Stimulated activated CD4-positive, alpha-beta T cell treated with anti-CD3 and anti-CD28 coated beads, Interleukin-12 subunit alpha, Interleukin-12 subunit beta, amount 100 ng/mL, for 24 hours (primary cell): Measurements from ENCODE around the gene DCDC2C.
"Not testable (repeated sequence)": the region's sequence is repeated elsewhere in the genome, so short reads cannot be mapped to it uniquely, and the experiment has no call there.

ENCODE experiments used
- DNase-seq, 2 experiments: peaks; one replicate each; pipeline ENCODE4 v3.0.0-alpha.2; 2020; ENCODE audit warnings: low read depth in 2 of 2

The DCDC2C gene, protein sequence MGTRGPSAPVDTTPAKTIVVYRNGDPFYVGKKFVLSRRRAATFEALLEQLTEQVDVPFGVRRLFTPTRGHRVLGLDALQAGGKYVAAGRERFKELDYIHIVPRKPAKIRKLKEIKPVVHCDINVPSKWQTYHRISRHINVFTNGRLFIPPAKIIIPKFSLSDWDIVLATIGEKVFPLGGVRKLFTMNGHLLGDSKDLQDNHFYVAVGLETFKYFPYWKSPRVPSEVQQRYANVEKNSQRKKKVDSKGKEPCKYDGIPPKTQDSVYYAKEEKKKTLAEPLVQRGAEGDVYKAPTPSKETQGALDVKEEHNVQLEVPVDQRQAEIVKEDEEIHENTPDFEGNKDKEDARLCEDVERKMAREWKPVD

DNA sequence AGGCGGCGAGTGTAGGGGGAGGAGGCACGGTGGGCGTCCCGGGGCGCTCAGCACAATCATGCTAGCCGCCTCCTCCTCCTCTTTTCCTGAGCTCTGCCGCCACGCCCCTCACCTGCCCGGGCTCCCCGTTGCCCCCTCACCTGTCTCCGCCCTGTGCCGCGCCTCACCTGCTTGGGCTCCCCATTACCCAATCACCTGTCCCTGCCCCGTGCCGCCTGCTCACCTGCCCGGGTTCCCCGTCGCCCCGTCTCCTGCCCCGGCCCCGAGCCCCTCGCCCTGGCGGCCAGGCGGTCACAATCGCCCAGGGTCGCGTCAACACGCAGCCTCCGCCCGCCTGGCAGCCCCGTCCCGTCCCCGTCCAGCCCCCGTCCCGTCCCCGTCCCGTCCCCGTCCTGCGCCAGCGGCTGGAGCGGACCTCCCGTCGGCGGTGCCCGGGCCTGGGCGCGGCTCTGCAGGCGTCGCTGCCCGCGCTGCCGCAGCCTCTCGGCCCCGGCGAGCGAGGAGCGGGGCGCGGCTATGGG is at the start of gene DCDC2C:
DCDC2C (plus strand) TSS at position 340 of the 521 bp plus-strand sequence; CDS start at position 517, 177 bp downstream.
- no peak for DNase-seq

DNA sequence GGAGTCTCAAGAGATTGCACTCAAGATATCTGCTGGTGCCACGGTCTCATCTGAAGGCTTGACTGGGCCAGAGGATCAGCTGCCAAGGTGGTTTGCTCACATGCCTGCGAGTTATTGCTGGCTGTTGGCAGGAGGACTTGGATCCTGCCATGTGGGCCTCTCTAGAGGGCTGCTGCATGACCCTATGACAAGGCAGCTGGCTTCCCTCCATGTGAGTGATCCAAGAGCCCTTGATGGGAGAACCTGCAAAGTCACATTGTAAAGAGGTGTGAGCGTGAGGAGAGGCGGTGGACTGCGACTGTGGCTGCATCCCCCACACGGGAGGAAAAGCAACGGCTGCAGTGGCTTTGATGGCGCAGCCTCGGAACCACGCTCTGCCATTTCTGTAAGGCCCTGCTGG is 49.4 kb upstream of the DCDC2C start:
- no peak for DNase-seq

DNA sequence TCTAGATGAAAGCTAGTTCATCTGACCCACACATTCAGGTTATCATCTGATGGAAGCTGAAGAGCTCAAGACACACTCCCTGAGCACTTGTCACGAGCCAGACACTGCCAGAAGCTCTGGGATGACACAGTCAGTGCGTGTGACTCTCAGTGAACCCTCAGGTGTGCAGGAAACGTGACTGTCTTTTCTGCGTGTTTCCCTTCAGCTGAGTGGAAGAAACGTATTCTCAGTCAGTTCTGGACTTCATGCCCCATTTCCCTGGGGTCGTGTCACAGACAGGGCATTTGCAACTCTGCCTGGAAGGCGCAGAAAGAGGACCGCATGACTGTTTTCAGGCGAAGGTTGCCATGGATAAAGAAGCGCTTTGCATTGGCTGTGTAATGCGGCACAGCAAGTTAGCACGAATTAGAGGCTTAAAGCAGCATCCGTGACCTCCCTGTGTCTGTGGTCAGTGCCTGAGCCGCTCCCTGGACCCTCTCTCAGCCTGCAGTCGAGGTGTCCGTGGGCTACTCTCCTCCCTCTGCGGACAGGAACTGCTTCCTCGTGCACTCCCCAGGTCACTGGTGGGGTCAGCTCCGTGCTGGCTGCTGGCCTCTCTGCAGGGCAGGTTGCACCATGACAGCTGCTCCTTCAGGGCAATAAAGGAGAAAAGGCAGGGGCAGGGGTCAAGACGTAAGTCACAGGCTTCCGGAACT is 48.7 kb upstream of the DCDC2C start:
- DNase-seq = no peak

DNA sequence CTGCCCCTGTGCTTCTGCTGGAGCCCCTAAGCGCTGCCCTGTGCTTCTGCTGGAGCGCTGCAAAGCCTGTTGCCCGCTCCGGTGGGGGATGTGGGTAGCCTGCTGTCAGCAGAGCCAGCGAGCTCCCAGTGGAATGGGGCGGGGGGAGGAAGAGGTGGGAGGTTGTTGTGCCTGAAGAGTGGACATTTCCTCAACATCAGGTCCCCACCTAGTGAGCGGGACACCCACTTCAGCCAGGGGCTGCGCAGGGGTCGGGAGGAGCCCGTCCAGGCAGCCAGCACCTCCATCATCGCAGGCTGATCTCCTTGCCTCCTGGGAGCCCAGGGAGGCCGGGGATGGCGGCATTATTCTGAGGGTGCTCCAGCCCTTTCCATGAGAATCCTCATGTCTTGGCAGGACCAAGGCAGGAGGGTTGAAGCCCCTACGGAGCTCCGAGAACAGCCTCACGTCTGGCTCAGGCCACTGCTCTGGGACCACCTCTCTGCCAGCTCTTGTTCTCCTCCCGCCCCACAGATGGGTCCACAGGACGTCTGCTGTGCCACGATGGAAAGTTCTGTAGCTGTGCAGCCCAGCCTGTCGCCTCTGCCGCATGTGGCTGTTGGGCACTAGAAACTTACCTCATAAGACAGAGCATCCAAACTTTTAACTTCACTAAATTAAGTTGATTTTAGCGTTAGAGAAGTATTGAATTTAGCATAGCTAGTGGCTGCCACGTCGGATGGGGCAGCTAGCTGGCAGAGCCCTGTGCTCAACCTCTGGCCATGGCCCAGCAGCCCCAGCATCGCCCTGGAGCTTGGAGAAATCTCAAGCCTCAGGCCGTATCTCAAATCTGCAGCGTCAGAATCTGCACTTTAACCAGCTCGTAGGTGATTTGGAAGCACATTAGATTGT is 47.3 kb upstream of the DCDC2C start:
- DNase-seq = no peak

DNA sequence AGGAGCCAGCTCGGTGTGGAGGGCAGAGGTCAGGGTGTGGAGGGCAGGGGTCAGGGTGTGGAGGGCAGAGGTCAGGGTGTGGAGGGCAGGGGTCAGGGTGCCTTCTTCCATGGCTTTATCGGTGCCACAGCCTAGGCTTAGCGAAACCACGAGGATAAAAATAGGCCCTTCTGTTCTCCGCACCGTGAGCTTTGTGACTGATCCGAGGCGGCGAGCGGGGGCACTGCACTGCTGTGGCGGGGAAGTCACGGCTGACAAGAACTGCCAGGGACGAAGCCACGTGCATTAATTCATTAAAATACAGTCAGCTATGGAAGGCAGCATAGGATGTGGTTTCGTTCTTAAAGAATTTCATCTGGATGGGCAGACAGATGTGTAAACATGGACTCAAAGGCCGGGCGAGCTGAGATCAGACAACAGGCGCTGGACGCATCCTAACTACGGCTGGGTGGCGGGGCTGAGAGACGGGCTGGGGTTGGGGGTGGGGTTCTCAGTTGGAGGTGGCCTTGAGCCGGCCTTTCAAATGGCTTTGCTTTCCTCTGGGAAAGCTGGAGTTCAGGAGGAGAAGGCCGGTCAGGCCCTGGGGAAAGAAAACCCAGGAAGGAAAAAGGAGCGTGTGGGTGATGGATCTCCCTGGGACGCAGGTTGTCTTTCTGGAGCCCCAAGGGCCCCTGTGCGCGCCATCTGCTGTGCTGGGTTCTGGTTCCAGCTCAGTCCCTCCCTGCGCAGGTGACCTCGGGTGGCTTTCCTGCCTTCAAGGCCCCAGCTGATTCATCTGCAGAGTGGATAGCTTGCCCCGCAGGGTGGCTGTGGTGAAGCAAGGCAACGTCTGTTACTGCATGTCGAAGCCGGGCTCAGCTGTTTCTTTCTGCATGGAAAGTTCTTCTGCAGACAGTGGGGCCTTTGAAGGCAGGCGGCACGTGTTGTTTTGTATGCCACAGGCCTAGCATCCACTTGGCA is 46.3 kb upstream of the DCDC2C start:
- DNase-seq = no peak

DNA sequence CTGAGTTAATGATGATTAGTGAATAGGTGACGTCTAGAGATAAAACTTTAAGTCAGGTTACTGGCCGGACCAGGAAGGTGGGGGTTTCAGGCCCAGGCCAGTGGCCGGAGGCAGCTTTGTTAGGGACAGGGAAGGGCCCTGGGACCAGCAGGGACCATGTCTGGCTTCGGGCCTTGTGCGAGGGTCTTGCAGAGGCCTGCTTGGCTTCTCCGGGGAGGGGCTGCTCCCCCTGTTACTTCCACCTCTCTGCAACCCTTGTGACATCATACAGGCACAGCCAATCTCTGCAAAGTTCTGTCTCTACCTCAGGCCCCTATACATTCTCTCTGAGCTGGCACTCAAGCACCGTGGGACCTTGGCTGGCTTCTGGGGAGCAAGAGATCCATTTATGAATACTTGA is 45.5 kb upstream of the DCDC2C start, which contains the start of gene ALLC:
ALLC (plus strand) TSS at position 320 of the 400 bp plus-strand sequence. CDS start 12,958 bp downstream, outside the sequence.
- no peak for DNase-seq

DNA sequence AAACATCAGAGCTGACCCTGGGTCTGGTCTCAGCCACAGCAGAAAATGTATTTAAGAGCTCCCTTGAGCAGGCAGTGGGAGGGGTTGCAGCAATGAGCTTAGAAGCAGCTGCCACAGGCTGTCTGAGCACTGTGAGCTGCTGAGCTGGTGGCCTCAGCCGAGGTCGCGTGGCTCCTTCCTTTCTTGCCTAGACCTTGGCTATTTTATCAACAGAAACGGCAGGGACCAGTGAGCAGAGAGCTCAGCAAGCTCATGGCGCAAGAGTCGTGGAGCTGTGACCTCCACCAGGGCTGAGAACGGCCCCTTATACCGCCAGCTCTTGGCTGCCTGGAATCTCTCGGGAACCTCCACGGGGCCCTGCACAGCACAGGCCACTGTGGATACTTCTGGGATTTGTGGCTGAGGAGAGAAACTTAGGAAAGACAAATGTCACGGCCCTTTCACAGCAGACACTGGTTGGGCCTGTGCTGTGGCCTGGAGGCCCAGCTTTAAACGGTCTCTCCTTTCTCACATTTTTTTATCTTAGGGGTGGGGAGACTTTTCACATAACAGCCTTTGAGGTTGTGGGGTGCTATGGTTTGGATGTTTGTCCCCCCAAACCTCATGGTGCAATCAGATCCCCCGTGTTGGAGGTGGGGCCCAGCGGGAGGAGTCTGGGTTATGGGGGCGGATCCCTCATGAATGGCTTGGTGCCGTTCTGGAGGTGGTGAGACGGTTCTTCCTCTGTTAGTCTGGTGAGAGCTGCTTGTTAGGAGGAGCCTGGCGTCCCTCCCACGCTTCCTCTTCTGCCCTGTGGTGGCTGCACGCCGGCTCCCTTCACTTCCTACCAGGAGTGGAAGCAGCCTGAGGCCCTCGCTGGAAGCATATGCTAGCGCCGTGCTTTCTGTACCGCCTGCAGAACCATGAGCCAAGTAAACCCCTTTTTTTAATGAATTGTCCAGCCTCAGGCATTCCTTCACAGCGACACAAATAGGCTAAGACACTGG is 43.6 kb upstream of the DCDC2C start:
- DNase-seq = no peak

DNA sequence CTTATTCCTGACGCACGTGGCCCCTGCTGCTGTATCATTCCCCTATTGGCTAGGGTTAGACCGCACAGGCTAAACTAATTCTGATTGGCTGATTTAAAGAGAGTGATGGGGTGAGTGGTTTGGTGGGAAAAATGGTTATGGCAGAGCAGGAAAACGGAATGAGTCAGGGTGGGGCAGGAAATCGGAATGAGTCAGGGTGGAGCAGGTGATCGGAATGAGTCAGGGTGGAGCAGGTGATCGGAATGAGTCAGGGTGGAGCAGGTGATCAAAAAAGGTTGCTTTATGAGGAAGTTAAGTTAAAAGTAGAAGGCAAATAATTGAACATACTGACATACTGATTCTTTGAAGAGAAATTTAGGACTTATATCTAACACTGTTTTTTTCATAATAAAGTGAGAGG is 42.7 kb upstream of the DCDC2C start:
- not testable (repeated sequence) for DNase-seq

DNA sequence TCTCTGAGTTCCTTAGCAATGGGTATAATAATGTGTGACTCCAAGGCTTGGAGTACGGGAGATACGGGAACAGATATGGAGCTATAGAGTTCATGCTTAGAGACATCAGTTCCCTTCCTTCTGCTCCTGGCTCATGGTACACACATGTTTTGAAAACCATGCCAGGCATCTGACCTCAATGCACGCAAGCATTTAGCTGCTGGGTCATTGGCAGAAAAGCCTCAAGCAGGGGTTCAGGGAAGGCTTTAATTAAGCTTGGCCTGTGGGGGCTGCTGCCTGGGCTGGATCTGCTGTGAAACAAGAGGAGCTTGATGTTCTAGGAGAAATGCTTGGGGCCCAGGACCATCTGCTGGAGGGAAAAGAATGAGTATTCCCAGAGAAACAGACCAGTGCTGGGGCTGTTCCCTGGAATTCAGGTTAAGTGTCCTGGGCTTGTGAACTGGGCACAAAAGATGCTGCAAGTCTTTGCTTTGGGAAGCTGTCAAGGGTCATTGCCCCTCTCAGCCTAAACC is 42.2 kb upstream of the DCDC2C start:
- no peak for DNase-seq

DNA sequence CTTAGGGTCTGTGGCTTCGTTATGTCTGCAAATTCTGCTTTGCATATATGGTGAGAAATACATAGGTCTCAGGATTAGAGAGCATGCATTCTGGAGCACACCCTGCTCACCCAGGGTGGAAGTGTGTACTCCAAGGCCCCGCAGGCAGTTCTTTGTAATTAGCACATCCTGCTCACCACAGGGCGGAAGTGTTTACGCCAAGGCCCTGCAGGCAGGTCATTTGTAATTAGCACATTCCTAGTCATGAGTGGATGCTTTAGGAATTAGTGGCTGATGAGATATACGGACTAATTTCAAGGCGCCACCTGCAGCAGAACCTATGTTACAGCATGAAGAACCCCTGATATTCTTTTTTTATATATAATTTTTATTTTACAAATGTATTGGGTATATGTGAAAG is 41.1 kb upstream of the DCDC2C start:
- DNase-seq = no peak

DNA sequence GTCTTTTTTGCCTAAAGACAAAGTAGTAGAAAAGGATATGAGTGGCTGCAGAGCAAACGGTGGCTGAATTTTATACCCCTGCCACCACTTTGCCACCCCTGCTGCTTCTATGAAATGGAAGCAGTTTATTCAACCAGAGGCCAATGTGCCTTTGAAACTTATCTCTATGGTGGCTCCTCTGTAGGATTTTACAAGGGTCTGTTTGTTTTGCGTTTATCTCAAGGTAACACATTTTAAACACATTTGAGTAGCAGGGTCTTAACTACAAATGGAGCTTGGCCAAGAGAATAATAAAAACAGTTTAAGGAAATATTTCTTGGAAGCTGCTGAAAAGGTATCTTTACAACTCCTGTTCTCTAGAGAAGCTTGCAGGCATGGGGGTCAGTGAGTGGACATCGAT is 39.3 kb upstream of the DCDC2C start:
- no peak for DNase-seq

DNA sequence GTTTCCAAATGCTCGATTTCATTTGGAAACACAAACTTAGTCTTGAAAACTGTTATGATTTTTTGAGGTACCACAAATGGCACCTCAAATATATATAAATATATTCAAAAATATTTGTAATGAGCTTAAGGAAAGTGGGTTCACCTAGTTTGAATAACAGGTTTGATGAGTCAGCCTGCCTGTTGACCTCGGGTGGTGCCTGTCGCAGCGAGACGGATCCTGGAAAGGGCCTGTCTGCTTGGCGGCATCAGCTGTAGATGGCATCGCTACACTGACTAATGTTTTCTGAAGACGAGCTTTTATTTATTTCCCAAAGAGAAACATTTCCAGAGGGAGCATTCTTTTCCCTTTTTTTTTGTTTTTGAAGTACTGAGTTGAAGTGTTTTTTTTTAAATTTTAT is 38.5 kb upstream of the DCDC2C start:
- DNase-seq = no peak

DNA sequence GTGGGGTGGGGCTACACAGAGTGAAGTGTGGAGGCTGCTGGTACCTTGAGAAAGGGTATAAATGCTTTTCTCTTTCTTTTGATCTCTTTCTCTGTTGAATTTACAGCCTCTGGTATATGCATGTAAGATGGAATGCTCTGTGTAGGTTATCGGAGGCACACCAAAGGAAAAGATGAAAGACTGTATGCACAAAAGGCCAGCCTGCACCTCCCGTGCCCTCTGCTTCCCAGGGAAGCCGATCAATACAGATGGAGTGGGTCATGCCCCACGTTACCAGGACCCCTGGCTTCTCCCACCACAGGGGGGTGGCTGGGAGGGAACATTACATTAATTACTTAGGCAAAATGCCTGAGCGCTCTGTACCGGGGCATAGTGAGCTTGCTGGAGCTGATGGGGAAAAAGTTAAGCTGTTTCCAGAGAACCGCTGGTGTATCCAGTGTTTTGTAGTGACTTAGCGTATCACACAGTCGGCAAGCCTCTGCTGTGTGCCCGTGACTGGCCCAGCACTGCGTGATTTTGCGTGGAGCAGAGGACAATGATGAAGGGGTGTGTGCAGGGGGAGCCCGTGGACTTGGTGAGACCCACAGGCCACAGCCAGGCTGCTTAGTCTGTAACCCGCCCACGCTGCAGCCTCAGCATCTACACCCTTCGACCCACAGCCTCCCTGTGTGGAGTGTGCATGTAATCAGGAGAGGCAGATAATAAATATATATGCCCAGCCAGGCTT is 37.3 kb upstream of the DCDC2C start:
- no peak for DNase-seq

DNA sequence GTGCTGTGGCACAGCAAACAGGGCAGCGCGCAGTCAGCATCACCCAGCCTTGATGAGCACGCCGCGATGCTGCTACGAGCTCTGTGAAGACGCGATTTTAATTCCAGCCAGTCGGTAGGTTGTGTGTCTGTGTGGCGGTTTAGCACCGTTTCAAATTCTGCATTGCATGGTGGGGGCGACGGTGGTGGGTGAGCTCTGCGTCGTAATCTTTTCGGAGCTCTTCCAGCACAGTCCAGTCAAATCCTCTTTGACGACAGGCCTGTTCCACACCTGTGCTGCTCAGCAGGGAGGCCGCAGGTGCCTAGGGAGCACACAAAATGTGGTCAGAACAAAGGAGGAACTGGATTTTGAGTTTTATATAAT is 36.8 kb upstream of the DCDC2C start:
- no peak for DNase-seq

DNA sequence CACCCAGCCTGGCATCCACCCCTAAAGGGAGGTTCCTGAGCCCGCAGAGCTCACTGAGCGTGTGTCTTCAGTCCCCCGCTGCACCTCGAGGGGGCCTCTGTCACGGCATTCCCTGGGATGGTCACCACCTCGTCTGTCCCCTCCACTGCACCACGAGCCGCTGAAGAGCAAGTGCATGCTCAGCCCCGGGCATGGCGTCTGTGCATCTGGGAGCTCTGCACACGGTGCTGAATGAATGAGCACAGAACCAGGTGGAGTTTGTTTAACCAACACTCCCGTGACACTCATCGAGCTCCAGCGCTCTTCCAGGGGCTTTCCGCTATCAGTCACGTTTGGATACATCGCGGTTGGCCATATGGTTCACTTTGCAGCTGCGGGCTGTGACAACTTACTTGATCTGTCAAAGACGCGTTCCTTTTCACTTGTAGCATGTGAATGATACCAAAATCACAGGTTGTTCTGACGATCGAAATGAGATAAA is 36.2 kb upstream of the DCDC2C start:
- DNase-seq = no peak

DNA sequence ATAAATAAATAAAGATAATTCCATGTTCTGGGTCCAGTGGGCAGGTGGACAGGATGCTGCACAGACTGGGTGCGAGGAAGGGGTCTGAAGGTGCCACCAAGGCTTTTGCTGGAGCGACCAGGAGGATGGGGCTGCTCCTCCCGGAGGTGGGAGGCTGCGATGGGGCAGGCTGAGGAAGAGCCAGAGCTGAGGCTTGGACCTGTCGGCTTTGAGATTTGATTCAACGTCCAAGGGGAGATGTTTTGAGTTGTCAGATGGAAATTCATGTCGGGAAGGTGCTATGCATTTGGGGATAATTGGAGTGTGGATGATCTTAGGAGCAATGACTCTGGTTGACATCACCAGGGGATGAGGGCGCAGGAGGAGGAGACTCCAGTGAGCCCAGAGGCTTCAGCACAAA is 33.7 kb upstream of the DCDC2C start:
- no peak for DNase-seq

DNA sequence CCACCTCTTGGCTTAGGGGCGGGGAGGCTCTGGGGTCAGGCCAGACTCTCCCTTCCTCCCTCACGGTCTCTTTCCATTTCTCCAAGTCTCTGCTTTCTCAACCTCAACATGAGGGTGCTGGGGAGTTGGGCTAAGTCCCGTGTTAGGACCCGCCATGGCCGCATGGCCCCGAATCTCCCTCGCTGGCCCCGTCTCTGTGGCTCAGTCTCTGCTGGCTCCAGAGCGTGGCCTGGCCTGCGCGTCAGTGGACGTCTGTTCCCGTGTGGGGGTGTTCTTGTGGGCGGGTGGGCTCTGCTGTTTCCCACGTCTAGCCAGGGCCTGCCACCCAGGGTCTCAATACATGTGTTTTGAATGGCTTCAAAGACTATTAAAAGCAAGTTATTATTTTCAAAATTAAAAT is 33.0 kb upstream of the DCDC2C start:
- no peak for DNase-seq

DNA sequence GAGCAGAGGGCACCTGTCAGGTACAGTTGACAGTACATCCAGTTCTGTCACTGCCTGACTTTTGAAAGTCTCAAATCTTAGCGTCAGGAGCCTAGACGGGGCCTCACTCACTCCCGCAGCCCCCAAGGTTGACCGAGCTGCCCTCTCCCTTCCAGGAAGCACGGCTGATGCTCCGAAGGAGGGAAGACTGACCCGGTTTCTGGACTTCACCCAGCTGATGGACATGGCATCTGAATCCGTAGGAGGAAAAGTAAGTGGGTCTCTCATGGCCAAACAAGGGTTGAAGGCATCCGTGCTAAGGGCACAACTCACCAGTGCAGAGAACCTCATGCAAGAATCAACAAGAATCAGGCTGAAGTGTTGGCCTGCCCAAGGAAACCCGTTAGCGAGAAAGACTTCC is 32.4 kb upstream of the DCDC2C start:
- no peak for DNase-seq
